ENCODE data around the gene ABCC5. TPM values are rescaled to one million over a fixed set of nuclear protein-coding genes. Genes with fewer than 3 reads are reported as not detected.

Gene ABCC5
- total and polyA plus RNA-seq, 8 donors: 2.8 to 25.9 (median 8.4) TPM

DNA sequence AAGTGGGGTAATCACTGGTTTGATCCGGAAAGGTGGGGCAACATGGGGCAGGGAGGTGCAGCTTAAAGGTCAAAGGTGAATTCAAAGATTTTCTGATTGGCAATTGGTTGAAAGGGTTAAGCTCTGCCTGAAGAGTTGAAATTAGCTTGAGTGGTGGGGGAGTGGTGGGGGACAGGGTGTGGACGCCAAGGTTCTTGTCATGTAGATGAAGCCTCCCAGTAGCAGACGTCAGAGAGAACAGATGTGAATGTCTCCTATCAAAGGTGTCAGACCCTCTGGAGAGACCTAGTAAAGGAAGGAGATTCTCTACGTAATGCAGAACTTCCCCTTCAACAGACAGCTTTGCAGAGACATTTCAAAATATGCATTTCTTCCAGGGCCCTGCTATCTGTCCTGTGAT is 62.8 kb downstream of the ABCC5 start:
- intact Hi-C loops (cut with DNase I): no loop called here
- Histone ChIP-seq H3K4me3 (no peak overlapping the region), H3K9me3 (no peaks in the 10 kb centered on the region), H3K27ac (no peak overlapping the region), H3K4me1 (no peaks in the 10 kb centered on the region), H3K36me3 (no peaks in the 10 kb centered on the region), H3K27me3 (no peaks in the 10 kb centered on the region)
- TF ChIP-seq, protein P1, sequence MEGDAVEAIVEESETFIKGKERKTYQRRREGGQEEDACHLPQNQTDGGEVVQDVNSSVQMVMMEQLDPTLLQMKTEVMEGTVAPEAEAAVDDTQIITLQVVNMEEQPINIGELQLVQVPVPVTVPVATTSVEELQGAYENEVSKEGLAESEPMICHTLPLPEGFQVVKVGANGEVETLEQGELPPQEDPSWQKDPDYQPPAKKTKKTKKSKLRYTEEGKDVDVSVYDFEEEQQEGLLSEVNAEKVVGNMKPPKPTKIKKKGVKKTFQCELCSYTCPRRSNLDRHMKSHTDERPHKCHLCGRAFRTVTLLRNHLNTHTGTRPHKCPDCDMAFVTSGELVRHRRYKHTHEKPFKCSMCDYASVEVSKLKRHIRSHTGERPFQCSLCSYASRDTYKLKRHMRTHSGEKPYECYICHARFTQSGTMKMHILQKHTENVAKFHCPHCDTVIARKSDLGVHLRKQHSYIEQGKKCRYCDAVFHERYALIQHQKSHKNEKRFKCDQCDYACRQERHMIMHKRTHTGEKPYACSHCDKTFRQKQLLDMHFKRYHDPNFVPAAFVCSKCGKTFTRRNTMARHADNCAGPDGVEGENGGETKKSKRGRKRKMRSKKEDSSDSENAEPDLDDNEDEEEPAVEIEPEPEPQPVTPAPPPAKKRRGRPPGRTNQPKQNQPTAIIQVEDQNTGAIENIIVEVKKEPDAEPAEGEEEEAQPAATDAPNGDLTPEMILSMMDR (IDR thresholded peaks at IDR 0.05): no peak
- ATAC-seq (no peak), DNase-seq (no peak), FAIRE-seq (no peak)
- WGBS, 2 donors: 85 to 86% methylated on average over 4 of the region's 4 CpGs

DNA sequence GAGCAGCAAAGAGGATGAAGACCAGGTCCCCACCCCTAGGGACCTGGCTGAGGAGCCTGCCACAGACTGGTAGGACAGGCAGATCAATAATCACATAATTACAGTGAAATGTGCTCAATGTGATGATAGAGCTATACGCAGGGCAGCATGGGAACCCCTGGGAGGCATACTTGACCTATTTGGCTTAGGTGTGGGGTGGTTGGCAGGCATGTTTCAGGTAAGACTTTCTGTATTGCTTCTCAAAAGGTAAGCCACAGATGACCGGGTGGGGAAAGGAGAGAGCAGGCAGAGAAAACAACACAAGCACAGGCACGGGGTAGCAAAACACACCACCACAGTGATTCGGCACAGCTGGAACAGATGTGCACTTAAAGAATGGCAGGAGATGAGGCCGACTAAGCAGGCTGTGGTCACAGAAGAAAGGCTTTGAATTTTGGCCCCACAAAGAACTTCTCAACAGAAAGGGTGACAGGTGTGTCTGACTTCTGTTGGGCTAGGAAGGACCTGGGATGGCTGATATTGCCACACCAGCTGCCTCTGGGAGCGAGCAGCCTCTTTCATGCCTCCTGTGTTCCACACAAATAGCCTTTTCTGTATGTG is 64.1 kb downstream of the ABCC5 start:
- H3K9me3 ChIP-seq: no peaks in the 10 kb centered on the region
- ATAC-seq (no peak), FAIRE-seq (no peak), DNase-seq (no peak)
- no peaks in the 10 kb centered on the region for H3K27me3 ChIP-seq
- intact Hi-C loops (cut with DNase I): no loop called here
- H3K4me3 ChIP-seq: no peak overlapping the region
- no peaks in the 10 kb centered on the region for H3K4me1 ChIP-seq
- H3K27ac ChIP-seq: no peak overlapping the region
- TF ChIP-seq, protein P1 (IDR thresholded peaks at IDR 0.05): no peak
- H3K36me3 ChIP-seq: no peaks in the 10 kb centered on the region
- WGBS, 2 donors: 88 to 89% methylated on average over 6 of the region's 6 CpGs

DNA sequence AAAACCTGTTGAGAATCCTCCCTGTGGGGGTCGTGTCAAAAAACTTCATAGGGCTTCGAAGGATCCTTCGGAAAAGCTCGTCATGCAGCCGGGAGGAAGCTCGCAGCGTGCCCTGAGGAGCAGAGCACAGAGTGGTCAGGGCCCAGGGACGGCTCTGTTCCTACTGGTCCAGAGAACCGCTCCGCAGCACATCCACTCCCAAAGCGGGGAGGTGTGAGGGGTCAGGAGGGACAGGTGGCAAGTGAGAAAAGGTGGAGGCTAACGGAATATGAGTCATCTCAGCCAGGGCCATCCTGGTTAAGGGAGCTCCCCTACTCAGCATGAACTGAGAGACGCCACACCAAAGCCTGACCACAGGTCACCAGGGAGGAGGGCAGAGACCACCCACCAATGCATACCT is 66.2 kb downstream of the ABCC5 start:
- DNase-seq (no peak), FAIRE-seq (no peak), ATAC-seq (no peak)
- H3K4me1 ChIP-seq: no peaks in the 10 kb centered on the region
- intact Hi-C loops (cut with DNase I): no loop called here
- no peaks in the 10 kb centered on the region for H3K27me3 ChIP-seq
- TF ChIP-seq, protein P1 (IDR thresholded peaks at IDR 0.05): no peak
- no peaks in the 10 kb centered on the region for H3K9me3 ChIP-seq
- no peaks in the 10 kb centered on the region for H3K36me3 ChIP-seq
- no peak overlapping the region for H3K27ac ChIP-seq
- H3K4me3 ChIP-seq: no peak overlapping the region
- 89 to 90% methylated on average over 13 of the region's 13 CpGs for WGBS, 2 donors

DNA sequence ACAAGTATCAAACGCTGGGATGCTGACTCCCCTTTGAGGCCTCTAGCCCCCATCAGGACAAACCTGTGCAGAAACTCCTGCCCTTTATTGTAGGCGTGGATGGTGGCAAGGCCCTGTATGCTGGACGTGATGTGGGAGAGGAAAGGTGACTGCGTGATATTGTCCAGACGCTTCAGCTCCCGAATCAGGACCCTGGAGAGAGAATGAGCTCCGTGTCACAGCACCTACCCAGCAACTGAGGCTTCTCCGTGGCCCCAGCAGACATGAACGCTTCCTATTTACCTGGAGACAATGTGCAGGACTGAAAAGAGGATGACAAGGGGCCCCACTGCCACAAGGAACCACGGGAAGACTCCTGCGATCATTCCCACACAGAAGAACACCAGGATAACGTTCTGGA is 68.0 kb downstream of the ABCC5 start:
- Histone ChIP-seq H3K27ac (no peak overlapping the region), H3K36me3 (no peaks in the 10 kb centered on the region), H3K27me3 (no peaks in the 10 kb centered on the region), H3K4me3 (no peak overlapping the region), H3K9me3 (no peaks in the 10 kb centered on the region), H3K4me1 (no peaks in the 10 kb centered on the region)
- TF ChIP-seq, protein P1 (IDR thresholded peaks at IDR 0.05): no peak
- ATAC-seq: no peak
- FAIRE-seq: no peak
- WGBS, 2 donors: 79 to 83% methylated on average over 12 of the region's 12 CpGs
- intact Hi-C loops (cut with DNase I): no loop called here
- DNase-seq: no peak

DNA sequence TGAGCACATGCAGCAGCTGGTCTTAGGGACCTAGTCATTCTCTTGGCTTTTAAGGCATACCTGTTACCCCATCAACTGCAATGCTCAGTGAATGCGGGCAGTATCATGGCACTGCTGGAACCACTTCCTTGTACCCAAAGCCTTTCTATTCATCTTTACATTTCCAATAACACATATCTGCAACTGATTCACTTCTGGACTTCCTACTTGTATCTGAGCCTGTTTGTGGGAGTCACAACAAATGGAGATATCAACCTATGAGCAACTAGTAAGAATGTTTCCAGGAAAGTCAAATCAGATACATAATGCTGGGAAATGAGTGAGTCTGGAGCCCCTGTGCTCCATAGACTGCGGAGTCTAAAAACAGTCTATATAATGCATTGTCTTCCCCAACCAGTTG is 71.6 kb downstream of the ABCC5 start:
- Histone ChIP-seq H3K4me3 (no peak overlapping the region), H3K27me3 (no peaks in the 10 kb centered on the region), H3K9me3 (no peaks in the 10 kb centered on the region), H3K4me1 (no peaks in the 10 kb centered on the region), H3K36me3 (no peaks in the 10 kb centered on the region), H3K27ac (no peak overlapping the region)
- ATAC-seq: no peak
- WGBS, 2 donors: 98 to 100% methylated on average over 2 of the region's 2 CpGs
- TF ChIP-seq, protein P1 (IDR thresholded peaks at IDR 0.05): no peak
- FAIRE-seq: no peak
- DNase-seq: no peak
- intact Hi-C loops (cut with DNase I): no loop called here
